ENCODE data around the gene ZIC1.

DNA sequence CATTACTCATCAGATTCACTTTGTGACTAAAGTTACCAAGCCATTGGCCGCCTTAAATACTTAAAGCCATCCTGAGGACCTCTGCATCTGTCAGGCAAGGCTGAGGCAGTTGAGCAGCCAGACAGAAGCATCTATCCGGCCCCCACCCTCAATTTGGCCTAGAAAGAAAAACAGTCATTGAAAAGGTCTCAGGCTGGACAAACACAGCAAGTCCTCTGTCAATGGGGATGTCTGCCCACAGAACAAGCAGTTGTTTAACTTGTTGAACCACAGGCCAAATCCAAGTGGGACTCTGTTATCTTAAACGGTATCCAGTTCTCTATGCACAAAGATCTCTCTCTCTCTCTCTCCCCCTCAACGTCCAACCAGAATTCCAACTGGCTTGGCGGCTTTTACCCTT, 5.7 kb upstream of the ZIC1 start:
- TF ChIP-seq, protein P1, sequence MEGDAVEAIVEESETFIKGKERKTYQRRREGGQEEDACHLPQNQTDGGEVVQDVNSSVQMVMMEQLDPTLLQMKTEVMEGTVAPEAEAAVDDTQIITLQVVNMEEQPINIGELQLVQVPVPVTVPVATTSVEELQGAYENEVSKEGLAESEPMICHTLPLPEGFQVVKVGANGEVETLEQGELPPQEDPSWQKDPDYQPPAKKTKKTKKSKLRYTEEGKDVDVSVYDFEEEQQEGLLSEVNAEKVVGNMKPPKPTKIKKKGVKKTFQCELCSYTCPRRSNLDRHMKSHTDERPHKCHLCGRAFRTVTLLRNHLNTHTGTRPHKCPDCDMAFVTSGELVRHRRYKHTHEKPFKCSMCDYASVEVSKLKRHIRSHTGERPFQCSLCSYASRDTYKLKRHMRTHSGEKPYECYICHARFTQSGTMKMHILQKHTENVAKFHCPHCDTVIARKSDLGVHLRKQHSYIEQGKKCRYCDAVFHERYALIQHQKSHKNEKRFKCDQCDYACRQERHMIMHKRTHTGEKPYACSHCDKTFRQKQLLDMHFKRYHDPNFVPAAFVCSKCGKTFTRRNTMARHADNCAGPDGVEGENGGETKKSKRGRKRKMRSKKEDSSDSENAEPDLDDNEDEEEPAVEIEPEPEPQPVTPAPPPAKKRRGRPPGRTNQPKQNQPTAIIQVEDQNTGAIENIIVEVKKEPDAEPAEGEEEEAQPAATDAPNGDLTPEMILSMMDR (IDR thresholded peaks at IDR 0.05) = no peak
- TF ChIP-seq ZFX (IDR thresholded peaks at IDR 0.05; ENCODE audit: borderline replicate concordance) = no peak
